ENCODE results near the gene MARS1.

GRCh38 chr12:57564178-57564740 is 76.4 kb downstream of the MARS1 start:
- no peak for TF ChIP-seq CTCF (IDR thresholded peaks at IDR 0.05)
- no peak for TF ChIP-seq POLR2A (IDR thresholded peaks at IDR 0.05)
- TF ChIP-seq POLR2AphosphoS5 (IDR thresholded peaks at IDR 0.05; ENCODE audit: insufficient read depth in 1 of 2, low read depth in 1 of 2) = no peak

Measured in vagina (tissue), 2 donors.